ENCODE data around the gene DNMT3A.

Gene DNMT3A

GRCh38 chr2:25254961-25255360 lies 86.8 kb downstream of the DNMT3A start:
- Histone ChIP-seq H3K4me1 (ENCODE audit: insufficient read depth, low read length) (peaks cover 38% of the 10 kb centered on the region), H3K36me3 (ENCODE audit: insufficient read depth, low read length) (no peaks in the 10 kb centered on the region), H3K9ac (ENCODE audit: low read depth, low read length) (no peak overlapping the region), H3K9me3 (ENCODE audit: control insufficient read depth, insufficient read depth, low read length) (no peaks in the 10 kb centered on the region)

- Histone ChIP-seq H3K9ac (ENCODE audit: low read depth, low read length) (peak overlapping the region; percentile 66), H3K9me3 (ENCODE audit: control insufficient read depth, insufficient read depth, low read length) (no peaks in the 10 kb centered on the region), H3K4me1 (ENCODE audit: insufficient read depth, low read length) (peaks cover 30% of the 10 kb centered on the region), H3K36me3 (ENCODE audit: insufficient read depth, low read length) (peaks cover 1% of the 10 kb centered on the region; the same call in 1 of the 2 replicates)
Observed at GRCh38 chr2:25253153-25253626, 88.5 kb downstream of the DNMT3A start.

- peaks cover 23% of the 10 kb centered on the region for H3K4me1 ChIP-seq (ENCODE audit: insufficient read depth, low read length)
- H3K9ac ChIP-seq (ENCODE audit: low read depth, low read length): peak overlapping the region; percentile 66
- peaks cover 4% of the 10 kb centered on the region; the same call in 1 of the 2 replicates for H3K36me3 ChIP-seq (ENCODE audit: insufficient read depth, low read length)
Observed at GRCh38 chr2:25252291-25253152, 89.2 kb downstream of the DNMT3A start.

GRCh38 chr2:25251422-25252273 lies 90.1 kb downstream of the DNMT3A start:
- Histone ChIP-seq H3K9ac (ENCODE audit: low read depth, low read length) (peak overlapping the region; percentile 96), H3K36me3 (ENCODE audit: insufficient read depth, low read length) (peaks cover 11% of the 10 kb centered on the region; the same call in 1 of the 2 replicates), H3K9me3 (ENCODE audit: control insufficient read depth, insufficient read depth, low read length) (no peaks in the 10 kb centered on the region), H3K4me1 (ENCODE audit: insufficient read depth, low read length) (peaks cover 15% of the 10 kb centered on the region)

More at GRCh38 chr2:25252291-25253152, 89.2 kb downstream of the DNMT3A start:
- no peaks in the 10 kb centered on the region for H3K9me3 ChIP-seq (ENCODE audit: control insufficient read depth, insufficient read depth, low read length)

- H3K4me1 ChIP-seq (ENCODE audit: insufficient read depth, low read length): peaks cover 13% of the 10 kb centered on the region
- no peaks in the 10 kb centered on the region for H3K9me3 ChIP-seq (ENCODE audit: control insufficient read depth, insufficient read depth, low read length)
- H3K9ac ChIP-seq (ENCODE audit: low read depth, low read length): peak overlapping the region; percentile 96
- peaks cover 16% of the 10 kb centered on the region for H3K36me3 ChIP-seq (ENCODE audit: insufficient read depth, low read length)
Observed at GRCh38 chr2:25251071-25251421, 90.7 kb downstream of the DNMT3A start.

- H3K36me3 ChIP-seq (ENCODE audit: insufficient read depth, low read length): peaks cover 21% of the 10 kb centered on the region
- peaks cover 13% of the 10 kb centered on the region for H3K4me1 ChIP-seq (ENCODE audit: insufficient read depth, low read length)
- peak overlapping the region; percentile 71 for H3K9ac ChIP-seq (ENCODE audit: low read depth, low read length)
- H3K9me3 ChIP-seq (ENCODE audit: control insufficient read depth, insufficient read depth, low read length): no peaks in the 10 kb centered on the region
Observed at GRCh38 chr2:25250331-25251070, 91.2 kb downstream of the DNMT3A start.

- Histone ChIP-seq H3K4me1 (ENCODE audit: insufficient read depth, low read length) (peaks cover 13% of the 10 kb centered on the region), H3K9ac (ENCODE audit: low read depth, low read length) (peak overlapping the region; percentile 71), H3K36me3 (ENCODE audit: insufficient read depth, low read length) (peaks cover 28% of the 10 kb centered on the region), H3K9me3 (ENCODE audit: control insufficient read depth, insufficient read depth, low read length) (no peaks in the 10 kb centered on the region)
Observed at GRCh38 chr2:25249785-25250184, 91.9 kb downstream of the DNMT3A start.

- Histone ChIP-seq H3K36me3 (ENCODE audit: insufficient read depth, low read length) (peaks cover 40% of the 10 kb centered on the region), H3K4me1 (ENCODE audit: insufficient read depth, low read length) (peaks cover 9% of the 10 kb centered on the region), H3K9me3 (ENCODE audit: control insufficient read depth, insufficient read depth, low read length) (no peaks in the 10 kb centered on the region), H3K9ac (ENCODE audit: low read depth, low read length) (no peak overlapping the region)
Observed at GRCh38 chr2:25247792-25248512, 93.8 kb downstream of the DNMT3A start.

- Histone ChIP-seq H3K4me1 (ENCODE audit: insufficient read depth, low read length) (peaks cover 9% of the 10 kb centered on the region), H3K36me3 (ENCODE audit: insufficient read depth, low read length) (peaks cover 51% of the 10 kb centered on the region), H3K9me3 (ENCODE audit: control insufficient read depth, insufficient read depth, low read length) (no peaks in the 10 kb centered on the region), H3K9ac (ENCODE audit: low read depth, low read length) (no peak overlapping the region)
Observed at GRCh38 chr2:25246558-25247290, 95.0 kb downstream of the DNMT3A start.

GRCh38 chr2:25246001-25246400 lies 95.7 kb downstream of the DNMT3A start:
- peaks cover 9% of the 10 kb centered on the region for H3K4me1 ChIP-seq (ENCODE audit: insufficient read depth, low read length)
- peaks cover 56% of the 10 kb centered on the region for H3K36me3 ChIP-seq (ENCODE audit: insufficient read depth, low read length)
- no peak overlapping the region for H3K9ac ChIP-seq (ENCODE audit: low read depth, low read length)

GRCh38 chr2:25245141-25245540 lies 96.6 kb downstream of the DNMT3A start:
- Histone ChIP-seq H3K4me1 (ENCODE audit: insufficient read depth, low read length) (peaks cover 8% of the 10 kb centered on the region), H3K9ac (ENCODE audit: low read depth, low read length) (no peak overlapping the region), H3K9me3 (ENCODE audit: control insufficient read depth, insufficient read depth, low read length) (no peaks in the 10 kb centered on the region), H3K36me3 (ENCODE audit: insufficient read depth, low read length) (peaks cover 63% of the 10 kb centered on the region)

More at GRCh38 chr2:25246001-25246400, 95.7 kb downstream of the DNMT3A start:
- H3K9me3 ChIP-seq (ENCODE audit: control insufficient read depth, insufficient read depth, low read length): no peaks in the 10 kb centered on the region

GRCh38 chr2:25243995-25244394 lies 97.7 kb downstream of the DNMT3A start:
- no peak overlapping the region for H3K9ac ChIP-seq (ENCODE audit: low read depth, low read length)
- no peaks in the 10 kb centered on the region for H3K4me1 ChIP-seq (ENCODE audit: insufficient read depth, low read length)
- peaks cover 64% of the 10 kb centered on the region for H3K36me3 ChIP-seq (ENCODE audit: insufficient read depth, low read length)
- no peaks in the 10 kb centered on the region for H3K9me3 ChIP-seq (ENCODE audit: control insufficient read depth, insufficient read depth, low read length)

GRCh38 chr2:25241452-25241851 lies 100.3 kb downstream of the DNMT3A start:
- no peak overlapping the region for H3K9ac ChIP-seq (ENCODE audit: low read depth, low read length)
- H3K36me3 ChIP-seq (ENCODE audit: insufficient read depth, low read length): peaks cover 54% of the 10 kb centered on the region
- no peaks in the 10 kb centered on the region for H3K9me3 ChIP-seq (ENCODE audit: control insufficient read depth, insufficient read depth, low read length)
- H3K4me1 ChIP-seq (ENCODE audit: insufficient read depth, low read length): no peaks in the 10 kb centered on the region
